NCI-H524 treated with DMSO at 0.1 percent for 48 hours (cell line): ENCODE data around the gene KIF26A.
"Not testable (repeated sequence)": the region's sequence is repeated elsewhere in the genome, so short reads cannot be mapped to it uniquely, and the experiment has no call there.

ENCODE experiments used
- DNase-seq: peaks from one replicate; lab custom pipeline; 2025; lab: John Stamatoyannopoulos, UW

Gene KIF26A

GRCh38 chr14:104192146-104192882, 53.9 kb downstream of the KIF26A start:
- no peak for DNase-seq

- DNase-seq, result no peak
Measured at GRCh38 chr14:104192883-104193245, 54.5 kb downstream of the KIF26A start.

- DNase-seq, result no peak
Measured at GRCh38 chr14:104194016-104194415, 55.6 kb downstream of the KIF26A start.

- no peak for DNase-seq
Measured at GRCh38 chr14:104194716-104195115, 56.3 kb downstream of the KIF26A start.

- no peak for DNase-seq
Measured at GRCh38 chr14:104195361-104195760, 57.0 kb downstream of the KIF26A start.

- no peak for DNase-seq
Measured at GRCh38 chr14:104195878-104196277, 57.5 kb downstream of the KIF26A start.

GRCh38 chr14:104196461-104197140, 58.2 kb downstream of the KIF26A start:
- DNase-seq, result no peak

- no peak for DNase-seq
Measured at GRCh38 chr14:104197449-104198247, 59.3 kb downstream of the KIF26A start.

GRCh38 chr14:104199266-104199895, 61.0 kb downstream of the KIF26A start:
- no peak for DNase-seq

GRCh38 chr14:104200106-104200505, 61.7 kb downstream of the KIF26A start:
- no peak for DNase-seq

GRCh38 chr14:104200591-104200990, 62.2 kb downstream of the KIF26A start:
- DNase-seq, result no peak

GRCh38 chr14:104201063-104201462, 62.7 kb downstream of the KIF26A start:
- DNase-seq, result no peak

GRCh38 chr14:104201496-104201895, 63.1 kb downstream of the KIF26A start:
- no peak for DNase-seq

- DNase-seq, result peak; percentile 58
Measured at GRCh38 chr14:104202259-104203070, 64.1 kb downstream of the KIF26A start.

- no peak for DNase-seq
Measured at GRCh38 chr14:104203071-104203425, 64.7 kb downstream of the KIF26A start.

- no peak for DNase-seq
Measured at GRCh38 chr14:104204660-104205149, 66.3 kb downstream of the KIF26A start.

- no peak for DNase-seq
Measured at GRCh38 chr14:104205781-104206180, 67.4 kb downstream of the KIF26A start.

GRCh38 chr14:104206281-104206904, 68.0 kb downstream of the KIF26A start:
- DNase-seq, result no peak

- DNase-seq, result no peak
Measured at GRCh38 chr14:104207142-104208014, 69.0 kb downstream of the KIF26A start.

- not testable (repeated sequence) for DNase-seq
Measured at GRCh38 chr14:104208015-104208295, 69.6 kb downstream of the KIF26A start.
